ENCODE results near the gene TRRAP. TPM values are rescaled to one million over a fixed set of nuclear protein-coding genes. Genes with fewer than 3 reads are reported as not detected.

Gene TRRAP
- total RNA-seq, 5 donors from 2014 or later (not counting 1 experiment from before 2014, with no cell fraction given), result 53.9 to 71.7 (median 65.8) TPM

- Histone ChIP-seq H3K4me1 (ENCODE audit: control insufficient read depth in 1 of 2, extremely low read depth in 1 of 2, insufficient read depth in 2 of 2, low read length in 2 of 2) (no peaks in the 10 kb centered on the region), H3K27me3 (replicated peaks in 1 of 2; ENCODE audit: control insufficient read depth in 2 of 2, extremely low read depth in 1 of 2, insufficient read depth in 2 of 2, low read length in 1 of 2) (no peaks in the 10 kb centered on the region), H3K9me3 (no peaks in the 10 kb centered on the region), H3K27ac (ENCODE audit: low read length) (no peak overlapping the region), H3K4me3 (ENCODE audit: control insufficient read depth in 1 of 2, extremely low read depth in 1 of 2, low read length in 1 of 2) (no peak overlapping the region), H3K36me3 (ENCODE audit: control insufficient read depth in 2 of 2, extremely low read depth in 1 of 2, insufficient read depth in 1 of 2, low read length in 1 of 2) (peaks cover 24 to 84% of the 10 kb centered on the region in 2 donors)
- no peak overlapping the region for H3K27ac Mint-ChIP-seq
- H3K4me3 Mint-ChIP-seq, result no peak overlapping the region
- peaks cover 56% of the 10 kb centered on the region for H3K36me3 Mint-ChIP-seq
- H3K9me3 Mint-ChIP-seq, result no peaks in the 10 kb centered on the region
- WGBS (ENCODE audit: insufficient coverage), result 96% methylated on average over 7 of the region's 8 CpGs
- ChIA-PET POLR2A (interaction anchor here in 1 of 2 donors (0.6 kb wide), 1 partner anchor 22 kb away, joined by 3 read pairs; no protein-coding TSS in a partner anchor), CTCF (interaction anchor here (0.6 kb wide), 2 partner anchors 113 to 125 kb away, joined by 3 to 5 read pairs; no protein-coding TSS in a partner anchor)
- H3K4me1 Mint-ChIP-seq, result peaks cover 0 to 8% (median 5%) of the 10 kb centered on the region in 3 donors
- ATAC-seq (replicated peaks in 1 of 4) (no peak), DNase-seq (no peak)
- H3K27me3 Mint-ChIP-seq, result no peaks in the 10 kb centered on the region
These were observed 125.9 kb downstream of the TRRAP start for GRCh38 chr7:99004216-99004615.

- CTCF ChIA-PET, result interaction anchor here in 1 of 2 donors (0.5 to 0.6 kb wide), 2 partner anchors 44 to 113 kb away, joined by 5 to 7 read pairs; no protein-coding TSS in a partner anchor
- ATAC-seq (replicated peaks in 1 of 4) (no peak), DNase-seq (no peak)
- Mint-ChIP-seq H3K36me3 (peaks cover 54% of the 10 kb centered on the region), H3K9me3 (no peaks in the 10 kb centered on the region), H3K4me1 (peaks cover 0 to 8% (median 5%) of the 10 kb centered on the region in 3 donors), H3K4me3 (no peak overlapping the region), H3K27me3 (no peaks in the 10 kb centered on the region), H3K27ac (no peak overlapping the region)
- WGBS (ENCODE audit: insufficient coverage), result 98% methylated on average over 23 of the region's 26 CpGs
- H3K36me3 ChIP-seq (ENCODE audit: control insufficient read depth in 2 of 2, extremely low read depth in 1 of 2, insufficient read depth in 1 of 2, low read length in 1 of 2), result peaks cover 27 to 81% of the 10 kb centered on the region in 2 donors
- no peaks in the 10 kb centered on the region for H3K4me1 ChIP-seq (ENCODE audit: control insufficient read depth in 1 of 2, extremely low read depth in 1 of 2, insufficient read depth in 2 of 2, low read length in 2 of 2)
- no peak overlapping the region for H3K27ac ChIP-seq (ENCODE audit: low read length)
- no peaks in the 10 kb centered on the region for H3K27me3 ChIP-seq (replicated peaks in 1 of 2; ENCODE audit: control insufficient read depth in 2 of 2, extremely low read depth in 1 of 2, insufficient read depth in 2 of 2, low read length in 1 of 2)
- POLR2A ChIA-PET, result no interaction called here
- H3K4me3 ChIP-seq (ENCODE audit: control insufficient read depth in 1 of 2, extremely low read depth in 1 of 2, low read length in 1 of 2), result no peak overlapping the region
- no peaks in the 10 kb centered on the region for H3K9me3 ChIP-seq
These were observed 126.6 kb downstream of the TRRAP start for GRCh38 chr7:99004781-99005500.

GRCh38 chr7:99005776-99006175, 127.4 kb downstream of the TRRAP start:
- CTCF ChIA-PET, result no interaction called here
- H3K9me3 Mint-ChIP-seq, result no peaks in the 10 kb centered on the region
- Histone ChIP-seq H3K9me3 (no peaks in the 10 kb centered on the region), H3K27me3 (replicated peaks in 1 of 2; ENCODE audit: control insufficient read depth in 2 of 2, extremely low read depth in 1 of 2, insufficient read depth in 2 of 2, low read length in 1 of 2) (no peaks in the 10 kb centered on the region), H3K27ac (ENCODE audit: low read length) (no peak overlapping the region), H3K4me1 (ENCODE audit: control insufficient read depth in 1 of 2, extremely low read depth in 1 of 2, insufficient read depth in 2 of 2, low read length in 2 of 2) (no peaks in the 10 kb centered on the region), H3K4me3 (ENCODE audit: control insufficient read depth in 1 of 2, extremely low read depth in 1 of 2, low read length in 1 of 2) (no peak overlapping the region), H3K36me3 (ENCODE audit: control insufficient read depth in 2 of 2, extremely low read depth in 1 of 2, insufficient read depth in 1 of 2, low read length in 1 of 2) (peaks cover 27 to 81% of the 10 kb centered on the region in 2 donors)
- H3K36me3 Mint-ChIP-seq, result peaks cover 60% of the 10 kb centered on the region
- H3K27ac Mint-ChIP-seq, result no peak overlapping the region
- DNase-seq, result peak in 1 of 35 experiments; percentile 3
- H3K4me3 Mint-ChIP-seq, result no peak overlapping the region
- ATAC-seq (replicated peaks in 1 of 4), result no peak
- peaks cover 0 to 7% (median 4%) of the 10 kb centered on the region in 3 donors for H3K4me1 Mint-ChIP-seq
- POLR2A ChIA-PET, result no interaction called here
- no peaks in the 10 kb centered on the region for H3K27me3 Mint-ChIP-seq
- 96% methylated on average over 15 of the region's 15 CpGs for WGBS (ENCODE audit: insufficient coverage)

- no peak overlapping the region for H3K27ac Mint-ChIP-seq
These were observed 128.6 kb downstream of the TRRAP start for GRCh38 chr7:99006739-99007424.

GRCh38 chr7:99008181-99008631, 129.9 kb downstream of the TRRAP start:
- ChIA-PET CTCF (no interaction called here), POLR2A (no interaction called here)
- DNase-seq, result no peak
- no peak overlapping the region for H3K27ac ChIP-seq (ENCODE audit: low read length)
- Mint-ChIP-seq H3K27ac (no peak overlapping the region), H3K4me1 (no peaks in the 10 kb centered on the region), H3K9me3 (no peaks in the 10 kb centered on the region), H3K4me3 (no peak overlapping the region), H3K27me3 (no peaks in the 10 kb centered on the region), H3K36me3 (peaks cover 67% of the 10 kb centered on the region)
- no peak overlapping the region for H3K4me3 ChIP-seq (ENCODE audit: control insufficient read depth in 1 of 2, extremely low read depth in 1 of 2, low read length in 1 of 2)
- no peaks in the 10 kb centered on the region for H3K4me1 ChIP-seq (ENCODE audit: control insufficient read depth in 1 of 2, extremely low read depth in 1 of 2, insufficient read depth in 2 of 2, low read length in 2 of 2)
- 97% methylated on average over 17 of the region's 23 CpGs for WGBS (ENCODE audit: insufficient coverage)
- H3K9me3 ChIP-seq, result no peaks in the 10 kb centered on the region
- no peaks in the 10 kb centered on the region for H3K27me3 ChIP-seq (replicated peaks in 1 of 2; ENCODE audit: control insufficient read depth in 2 of 2, extremely low read depth in 1 of 2, insufficient read depth in 2 of 2, low read length in 1 of 2)
- ATAC-seq (replicated peaks in 1 of 4), result no peak
- H3K36me3 ChIP-seq (ENCODE audit: control insufficient read depth in 2 of 2, extremely low read depth in 1 of 2, insufficient read depth in 1 of 2, low read length in 1 of 2), result peaks cover 36 to 82% of the 10 kb centered on the region in 2 donors

More at GRCh38 chr7:99006739-99007424, 128.6 kb downstream of the TRRAP start:
- peaks cover 60% of the 10 kb centered on the region for H3K36me3 Mint-ChIP-seq
- Histone ChIP-seq H3K4me1 (ENCODE audit: control insufficient read depth in 1 of 2, extremely low read depth in 1 of 2, insufficient read depth in 2 of 2, low read length in 2 of 2) (no peaks in the 10 kb centered on the region), H3K9me3 (no peaks in the 10 kb centered on the region), H3K4me3 (ENCODE audit: control insufficient read depth in 1 of 2, extremely low read depth in 1 of 2, low read length in 1 of 2) (no peak overlapping the region), H3K36me3 (ENCODE audit: control insufficient read depth in 2 of 2, extremely low read depth in 1 of 2, insufficient read depth in 1 of 2, low read length in 1 of 2) (peaks cover 33 to 81% of the 10 kb centered on the region in 2 donors), H3K27ac (ENCODE audit: low read length) (no peak overlapping the region), H3K27me3 (replicated peaks in 1 of 2; ENCODE audit: control insufficient read depth in 2 of 2, extremely low read depth in 1 of 2, insufficient read depth in 2 of 2, low read length in 1 of 2) (no peaks in the 10 kb centered on the region)
- 89% methylated on average over 7 of the region's 11 CpGs for WGBS (ENCODE audit: insufficient coverage)
- H3K4me1 Mint-ChIP-seq, result no peaks in the 10 kb centered on the region
- ATAC-seq (replicated peaks in 1 of 4), result no peak
- H3K9me3 Mint-ChIP-seq, result no peaks in the 10 kb centered on the region
- no peak overlapping the region for H3K4me3 Mint-ChIP-seq
- ChIA-PET CTCF (no interaction called here), POLR2A (interaction anchor here in 1 of 2 donors (0.7 kb wide), 1 partner anchor 418 kb away, joined by 3 read pairs; no protein-coding TSS in a partner anchor)
- no peak for DNase-seq
- no peaks in the 10 kb centered on the region for H3K27me3 Mint-ChIP-seq

GRCh38 chr7:99008921-99009530, 130.7 kb downstream of the TRRAP start:
- 100% methylated on average over 10 of the region's 11 CpGs for WGBS (ENCODE audit: insufficient coverage)
- no peak overlapping the region for H3K27ac ChIP-seq (ENCODE audit: low read length)
- no peak overlapping the region for H3K4me3 ChIP-seq (ENCODE audit: control insufficient read depth in 1 of 2, extremely low read depth in 1 of 2, low read length in 1 of 2)
- ChIA-PET CTCF (no interaction called here), POLR2A (no interaction called here)
- no peak overlapping the region for H3K27ac Mint-ChIP-seq
- H3K27me3 ChIP-seq (replicated peaks in 1 of 2; ENCODE audit: control insufficient read depth in 2 of 2, extremely low read depth in 1 of 2, insufficient read depth in 2 of 2, low read length in 1 of 2), result no peaks in the 10 kb centered on the region
- no peak overlapping the region for H3K4me3 Mint-ChIP-seq
- peaks cover 74% of the 10 kb centered on the region for H3K36me3 Mint-ChIP-seq
- no peaks in the 10 kb centered on the region for H3K27me3 Mint-ChIP-seq
- H3K9me3 Mint-ChIP-seq, result no peaks in the 10 kb centered on the region
- no peak for ATAC-seq (replicated peaks in 1 of 4)
- H3K36me3 ChIP-seq (ENCODE audit: control insufficient read depth in 2 of 2, extremely low read depth in 1 of 2, insufficient read depth in 1 of 2, low read length in 1 of 2), result peaks cover 37 to 83% of the 10 kb centered on the region in 2 donors
- no peaks in the 10 kb centered on the region for H3K9me3 ChIP-seq
- no peaks in the 10 kb centered on the region for H3K4me1 Mint-ChIP-seq
- no peaks in the 10 kb centered on the region for H3K4me1 ChIP-seq (ENCODE audit: control insufficient read depth in 1 of 2, extremely low read depth in 1 of 2, insufficient read depth in 2 of 2, low read length in 2 of 2)
- no peak for DNase-seq
